HG03342 (cell line): Measurements from ENCODE around the gene SHC3.

Experiments used
- ATAC-seq: cut with Tn5 transposase; IDR thresholded peaks from one replicate; pipeline ENCODE4 v1.9.1; 2021; ENCODE audit warnings: mild to moderate bottlenecking, moderate library complexity; ENCODE audit not compliant: unreplicated experiment

SHC3 gene

GRCh38 chr9:89161221-89161620, 17.4 kb downstream of the SHC3 start:
- ATAC-seq: no peak

- no peak for ATAC-seq
Observed at GRCh38 chr9:89160806-89161205, 17.8 kb downstream of the SHC3 start.

DNA sequence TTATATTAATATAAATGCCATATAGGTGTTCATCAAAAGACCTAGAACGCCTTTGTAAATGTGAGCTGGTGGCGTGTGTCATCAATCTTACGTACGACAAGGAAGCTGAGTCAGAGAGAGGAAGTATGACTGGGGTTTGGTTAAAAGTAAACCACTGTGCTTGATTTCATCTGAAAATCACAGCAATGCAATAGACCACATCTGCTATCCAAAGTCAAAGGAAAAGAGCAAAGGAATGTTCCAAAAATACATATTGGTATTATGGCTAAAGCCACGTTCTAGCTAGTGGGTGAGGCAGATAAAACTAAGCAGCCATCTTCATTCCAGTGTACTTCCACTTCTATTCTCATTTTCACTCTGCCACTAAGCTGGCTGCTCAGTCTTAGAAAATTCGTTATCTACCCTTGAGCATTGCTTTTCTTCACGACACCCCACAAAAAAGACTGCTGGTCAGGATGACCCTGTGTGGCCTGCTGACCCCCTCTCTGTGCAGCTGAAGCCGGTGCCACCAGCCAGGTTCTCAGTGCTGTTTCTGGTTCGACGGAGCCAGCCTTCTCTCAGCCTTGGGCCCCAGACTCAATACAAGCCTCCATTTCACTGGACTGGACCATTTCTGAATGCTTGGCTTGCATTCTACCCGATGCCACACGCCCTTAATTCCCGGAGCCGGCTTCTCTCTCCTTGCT, 23.8 kb downstream of the SHC3 start:
- ATAC-seq: no peak

DNA sequence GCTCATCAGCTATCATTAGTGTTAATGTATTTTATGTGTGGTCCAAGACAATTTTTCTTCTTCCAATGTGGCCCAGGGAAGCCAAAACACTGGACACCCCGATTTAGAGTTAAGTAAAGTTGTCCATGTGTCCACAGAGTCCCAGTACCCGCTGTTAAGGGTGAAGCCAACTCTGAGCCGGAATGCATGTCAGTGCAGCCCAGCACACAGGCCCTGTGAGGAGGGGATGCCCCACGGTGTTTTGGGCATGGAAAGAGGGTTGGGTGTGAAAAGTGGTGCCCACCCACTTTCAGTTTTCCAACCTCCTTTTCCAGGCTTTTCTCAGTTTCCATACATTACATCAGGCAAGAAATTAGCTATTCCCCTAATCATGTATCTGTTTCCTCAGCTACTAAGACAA, 24.4 kb downstream of the SHC3 start:
- no peak for ATAC-seq

DNA sequence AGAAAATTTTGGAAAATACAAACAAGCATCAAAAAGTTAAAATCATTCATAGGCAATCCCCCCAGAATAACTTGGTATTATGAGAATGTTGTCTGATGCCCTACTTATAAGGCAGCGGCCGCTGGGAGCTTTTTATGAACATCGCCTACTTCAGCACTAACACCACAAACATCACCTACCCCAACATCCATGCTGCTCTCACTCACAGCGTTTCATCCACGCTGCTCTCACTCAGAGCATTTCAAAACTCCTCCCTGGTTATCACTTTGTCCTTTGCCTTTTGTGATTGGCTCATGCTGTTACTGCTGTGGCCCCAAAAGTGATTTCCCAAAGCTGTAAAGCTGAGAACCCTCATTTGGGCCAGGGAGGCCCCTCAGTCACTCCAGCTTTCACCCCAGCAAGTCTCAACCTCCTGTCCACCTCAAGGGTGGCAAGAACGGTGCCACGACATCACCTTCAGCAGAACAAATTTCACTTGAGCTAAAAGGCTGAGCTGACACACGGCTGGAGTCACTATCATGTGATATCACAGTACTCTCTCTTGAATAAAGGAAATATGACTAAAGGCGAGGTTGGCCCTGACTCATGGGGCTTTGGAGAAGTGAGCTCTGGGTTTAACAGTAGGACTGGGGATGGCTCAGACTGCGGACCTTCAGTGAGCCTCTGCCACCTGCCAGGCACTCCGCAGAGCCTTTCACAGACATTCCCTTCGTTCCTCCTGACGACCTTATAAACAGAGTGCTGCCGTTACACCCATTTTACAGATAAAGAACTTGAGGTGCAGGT, 25.2 kb downstream of the SHC3 start:
- ATAC-seq: no peak

DNA sequence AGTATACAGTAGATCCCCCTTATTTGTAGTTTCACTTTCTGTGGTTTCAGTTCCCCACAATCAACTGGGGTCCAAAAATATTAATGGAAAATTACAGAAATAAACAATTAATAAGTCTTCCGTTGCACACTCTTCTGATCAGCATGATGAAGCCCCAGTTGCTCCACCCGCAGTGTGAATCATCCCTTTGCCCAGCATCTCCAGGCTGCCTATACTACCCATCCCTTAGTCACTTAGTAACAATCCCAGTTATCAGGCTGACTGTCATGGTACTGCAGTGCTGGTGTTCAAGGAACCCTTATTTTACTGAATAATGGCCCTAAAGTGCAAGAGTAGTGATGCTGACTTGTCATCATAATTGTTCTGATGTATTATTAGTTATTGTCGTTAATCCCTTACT, 28.9 kb downstream of the SHC3 start:
- ATAC-seq: no peak

- ATAC-seq: no peak
Observed at GRCh38 chr9:89145097-89145496, 33.5 kb downstream of the SHC3 start.

GRCh38 chr9:89144238-89144637, 34.4 kb downstream of the SHC3 start:
- no peak for ATAC-seq

GRCh38 chr9:89143266-89143665, 35.4 kb downstream of the SHC3 start:
- no peak for ATAC-seq

GRCh38 chr9:89139455-89139854, 39.2 kb downstream of the SHC3 start:
- no peak for ATAC-seq

DNA sequence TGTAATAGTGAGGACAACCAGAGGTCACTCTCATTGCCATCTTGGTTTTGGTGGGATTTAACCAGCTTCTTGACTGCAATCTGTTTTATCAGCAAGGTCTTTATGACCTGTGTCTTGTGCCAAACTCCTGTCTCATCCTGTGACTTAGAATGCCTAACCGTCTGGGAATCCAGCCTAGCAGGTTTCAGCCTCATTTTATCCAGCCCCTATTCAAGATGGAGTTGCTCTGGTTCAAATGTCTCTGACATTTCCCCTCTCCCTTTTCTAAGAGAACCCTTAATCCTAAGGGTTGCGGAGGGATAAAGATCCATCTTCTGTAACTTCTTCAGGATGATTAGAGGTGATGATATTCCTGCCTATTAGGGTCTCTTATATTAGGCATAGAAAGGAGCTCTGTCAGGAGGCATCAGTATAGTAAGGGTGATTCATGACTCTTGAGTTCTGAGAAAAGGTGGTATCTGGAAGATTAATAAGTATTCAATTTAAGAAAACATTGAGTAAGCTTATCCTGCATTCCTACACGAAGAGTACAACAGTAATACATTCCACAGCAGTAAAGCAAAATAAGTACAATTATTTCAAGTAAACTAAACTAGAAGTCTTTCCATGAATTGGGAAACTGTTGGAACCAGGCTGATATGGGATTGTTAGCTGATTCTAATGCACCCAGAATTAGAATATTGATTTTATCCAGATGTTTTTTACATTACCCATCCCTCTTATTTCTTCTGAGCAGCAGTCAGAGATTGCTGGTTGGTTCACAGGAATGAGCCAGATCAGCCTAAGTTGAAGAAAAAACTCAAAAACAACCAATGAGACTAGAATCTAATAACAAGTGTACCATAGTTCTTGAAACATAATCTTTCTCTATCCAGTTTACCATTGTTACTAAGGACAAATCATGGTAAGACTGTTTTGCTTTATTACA, 39.9 kb downstream of the SHC3 start:
- no peak for ATAC-seq

DNA sequence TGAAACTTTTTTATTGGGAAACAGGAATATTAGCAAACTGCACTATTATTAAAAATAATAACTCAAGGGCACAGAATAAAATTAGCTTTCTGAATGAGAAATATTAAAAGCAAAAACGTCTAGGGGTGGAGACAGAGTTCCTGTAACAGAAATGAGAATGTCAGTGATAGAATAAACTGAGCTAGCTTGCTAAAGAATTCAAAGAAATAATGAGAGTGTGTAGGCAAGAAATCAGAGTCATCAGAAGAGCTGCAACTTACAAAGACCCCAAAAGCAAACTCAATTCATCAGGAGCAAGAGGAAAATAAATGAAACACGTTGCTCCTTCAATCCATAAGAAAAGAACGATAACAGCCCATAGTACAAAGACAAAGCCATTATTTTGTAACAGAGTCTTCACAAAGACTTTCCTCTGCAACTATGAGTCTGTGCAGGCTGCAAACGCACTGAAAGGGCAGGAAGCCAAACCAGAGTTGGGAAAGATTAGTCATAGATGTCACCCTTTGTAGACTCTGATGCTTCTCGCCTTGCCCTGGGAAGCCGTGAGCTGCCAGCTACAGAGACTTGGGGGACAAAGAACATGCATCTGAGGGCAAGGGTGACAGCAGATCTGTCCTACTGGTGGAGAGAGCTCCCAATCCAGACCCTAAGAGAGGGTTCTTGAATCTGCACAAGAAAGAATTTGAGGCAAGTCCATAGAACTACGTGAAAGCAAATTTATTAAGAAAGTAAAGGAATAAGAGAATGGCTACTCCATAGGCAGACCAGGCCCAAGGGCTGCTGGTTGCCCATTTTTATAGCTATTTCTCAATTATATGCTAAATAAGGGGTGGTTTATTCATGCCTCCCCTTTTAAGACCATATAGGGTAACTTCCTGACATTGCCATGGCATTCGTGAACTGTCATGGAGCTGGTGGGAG, 40.8 kb downstream of the SHC3 start:
- ATAC-seq: no peak

GRCh38 chr9:89135591-89136166, 42.9 kb downstream of the SHC3 start:
- ATAC-seq: no peak

GRCh38 chr9:89134709-89135108, 43.9 kb downstream of the SHC3 start:
- no peak for ATAC-seq

- no peak for ATAC-seq
Observed at GRCh38 chr9:89122949-89123348, 55.7 kb downstream of the SHC3 start.

DNA sequence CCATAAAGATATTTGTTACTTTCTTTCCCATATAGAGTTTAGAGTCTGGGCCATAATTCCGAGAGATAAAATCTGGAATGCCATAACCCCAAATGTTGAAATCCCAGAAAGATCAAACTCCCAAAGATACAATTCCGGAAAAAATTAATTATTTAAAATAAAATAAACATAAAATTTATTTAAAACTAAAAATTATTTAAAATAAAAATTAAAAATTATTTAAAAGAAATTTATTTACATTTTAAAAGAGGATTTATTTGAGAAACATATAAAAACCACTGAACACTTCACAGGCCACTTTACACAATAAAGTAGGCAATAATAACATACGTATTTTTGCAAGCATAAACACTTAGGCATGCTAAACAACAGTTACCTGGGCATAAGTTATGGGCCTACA, 57.9 kb downstream of the SHC3 start:
- ATAC-seq: no peak

- ATAC-seq: no peak
Observed at GRCh38 chr9:89116805-89117192, 61.8 kb downstream of the SHC3 start.

DNA sequence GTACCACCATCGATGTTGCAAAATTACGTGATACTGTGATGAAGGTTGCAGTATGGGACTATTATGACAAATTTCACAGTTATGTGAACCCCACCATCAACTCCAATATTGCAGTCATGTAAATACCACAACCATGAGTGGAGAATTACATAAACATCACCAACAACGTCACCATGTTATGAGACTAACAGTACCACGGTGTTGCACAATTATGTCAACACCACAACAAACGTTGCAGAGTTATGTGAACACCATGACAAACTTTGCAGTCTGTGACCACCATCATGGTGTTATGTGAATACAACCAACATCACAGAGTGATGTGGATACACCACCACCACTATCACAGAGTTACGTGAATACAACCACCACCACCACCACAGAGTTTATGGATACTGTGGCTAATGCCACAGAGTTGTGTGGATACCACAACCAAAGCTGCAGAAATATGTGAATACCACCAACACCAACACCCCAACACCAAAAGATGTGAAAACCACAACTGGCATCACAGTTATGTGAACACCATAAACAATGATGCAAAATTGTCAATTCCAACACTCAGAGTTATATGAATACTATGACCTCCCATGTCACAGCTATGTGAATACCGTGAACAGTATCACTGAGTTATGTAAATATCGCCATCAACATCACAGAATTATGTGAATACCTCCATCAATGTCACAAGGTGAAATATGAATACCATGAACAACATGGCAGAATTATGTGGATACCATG, 62.4 kb downstream of the SHC3 start:
- ATAC-seq: no peak

- no peak for ATAC-seq
Observed at GRCh38 chr9:89115426-89115825, 63.2 kb downstream of the SHC3 start.
